Mesodermal cell (in vitro differentiated cells): ENCODE results near the gene TCERG1L.
"Not testable (repeated sequence)": the region's sequence is repeated elsewhere in the genome, so short reads cannot be mapped to it uniquely, and the experiment has no call there.

Experiments
- H3K27ac ChIP-seq: 2 replicates; pipeline ENCODE4 v1.7.0; 2013; ENCODE audit warnings: mild to moderate bottlenecking, low read depth, low read length, moderate library complexity; ENCODE audit not compliant: severe bottlenecking
- H3K36me3 ChIP-seq: 2 replicates; pipeline ENCODE4 v1.7.1; 2013; ENCODE audit warnings: mild to moderate bottlenecking, low read length, moderate library complexity; ENCODE audit not compliant: control insufficient read depth, insufficient read depth
- H3K4me1 ChIP-seq: one replicate; pipeline ENCODE4 v1.7.1; 2013; ENCODE audit warnings: mild to moderate bottlenecking, low read length; ENCODE audit not compliant: insufficient read depth, control insufficient read depth, poor library complexity, severe bottlenecking
- H3K4me3 ChIP-seq: 2 replicates; pipeline ENCODE4 v1.7.0; 2013; ENCODE audit warnings: low read length, control low read depth, mild to moderate bottlenecking; ENCODE audit not compliant: insufficient read depth, poor library complexity, severe bottlenecking; ENCODE audit errors: extremely low read depth
- H3K9me3 ChIP-seq: 2 replicates; pipeline ENCODE4 v1.7.1; 2013; ENCODE audit warnings: mild to moderate bottlenecking, low read length, moderate library complexity; ENCODE audit not compliant: control insufficient read depth
- WGBS, 2 experiments: methylation state at CpG; one replicate each; pipeline ENCODE4 v1.1.5; 2013; ENCODE audit warnings: missing lambda C conversion rate in 2 of 2; ENCODE audit not compliant: insufficient coverage in 2 of 2; 5-methylcytosine and 5-hydroxymethylcytosine counted together

TCERG1L gene

GRCh38 chr10:131142517-131143380, 168.8 kb downstream of the TCERG1L start:
- Histone ChIP-seq H3K36me3 (no peaks in the 10 kb centered on the region), H3K27ac (no peak overlapping the region), H3K4me3 (no peak overlapping the region), H3K9me3 (no peaks in the 10 kb centered on the region), H3K4me1 (no peaks in the 10 kb centered on the region)
- 87 to 89% methylated on average over 11 to 13 of the region's 18 CpGs for WGBS, 2 experiments

GRCh38 chr10:131141645-131142516, 169.6 kb downstream of the TCERG1L start:
- Histone ChIP-seq H3K4me3 (no peak overlapping the region), H3K9me3 (no peaks in the 10 kb centered on the region), H3K4me1 (no peaks in the 10 kb centered on the region), H3K27ac (no peak overlapping the region), H3K36me3 (no peaks in the 10 kb centered on the region)
- 83 to 85% methylated on average over 8 to 10 of the region's 15 CpGs for WGBS, 2 experiments

- Histone ChIP-seq H3K4me1 (no peaks in the 10 kb centered on the region), H3K36me3 (no peaks in the 10 kb centered on the region), H3K27ac (no peak overlapping the region), H3K4me3 (no peak overlapping the region), H3K9me3 (no peaks in the 10 kb centered on the region)
- 89 to 92% methylated on average over 4 to 7 of the region's 7 CpGs for WGBS, 2 experiments
These were observed 170.3 kb downstream of the TCERG1L start for GRCh38 chr10:131141207-131141606.

- Histone ChIP-seq H3K4me3 (no peak overlapping the region), H3K36me3 (no peaks in the 10 kb centered on the region), H3K4me1 (no peaks in the 10 kb centered on the region), H3K9me3 (no peaks in the 10 kb centered on the region), H3K27ac (no peak overlapping the region)
- 86 to 88% methylated on average over 7 of the region's 9 CpGs for WGBS, 2 experiments
These were observed 170.9 kb downstream of the TCERG1L start for GRCh38 chr10:131140606-131141005.

GRCh38 chr10:131137223-131137622, 174.3 kb downstream of the TCERG1L start:
- H3K27ac ChIP-seq: no peak overlapping the region
- no peaks in the 10 kb centered on the region for H3K4me1 ChIP-seq
- H3K9me3 ChIP-seq: no peaks in the 10 kb centered on the region
- no peak overlapping the region for H3K4me3 ChIP-seq
- 65 to 77% methylated on average over 12 to 13 of the region's 17 CpGs for WGBS, 2 experiments
- H3K36me3 ChIP-seq: no peaks in the 10 kb centered on the region

- WGBS, 2 experiments: 89 to 92% methylated on average over 10 to 12 of the region's 12 CpGs
- not testable (repeated sequence) for H3K27ac ChIP-seq, H3K4me1 ChIP-seq, H3K9me3 ChIP-seq, H3K4me3 ChIP-seq, H3K36me3 ChIP-seq
These were observed 175.2 kb downstream of the TCERG1L start for GRCh38 chr10:131136336-131136735.

GRCh38 chr10:131135716-131136115, 175.8 kb downstream of the TCERG1L start:
- no peak overlapping the region for H3K27ac ChIP-seq
- WGBS, 2 experiments: 90 to 93% methylated on average over 8 to 10 of the region's 12 CpGs
- no peak overlapping the region for H3K4me3 ChIP-seq
- H3K9me3 ChIP-seq: no peaks in the 10 kb centered on the region
- H3K36me3 ChIP-seq: no peaks in the 10 kb centered on the region
- no peaks in the 10 kb centered on the region for H3K4me1 ChIP-seq

- Histone ChIP-seq H3K27ac (no peak overlapping the region), H3K4me1 (no peaks in the 10 kb centered on the region), H3K36me3 (no peaks in the 10 kb centered on the region), H3K4me3 (no peak overlapping the region), H3K9me3 (no peaks in the 10 kb centered on the region)
- 74 to 95% methylated on average over 4 to 7 of the region's 7 CpGs for WGBS, 2 experiments
These were observed 176.9 kb downstream of the TCERG1L start for GRCh38 chr10:131134651-131135050.

GRCh38 chr10:131134001-131134576, 177.4 kb downstream of the TCERG1L start:
- Histone ChIP-seq H3K27ac (no peak overlapping the region), H3K4me3 (no peak overlapping the region), H3K9me3 (no peaks in the 10 kb centered on the region), H3K36me3 (no peaks in the 10 kb centered on the region), H3K4me1 (no peaks in the 10 kb centered on the region)
- WGBS, 2 experiments: 85 to 94% methylated on average over 4 of the region's 7 CpGs

GRCh38 chr10:131132681-131133080, 178.8 kb downstream of the TCERG1L start:
- Histone ChIP-seq H3K27ac (no peak overlapping the region), H3K36me3 (no peaks in the 10 kb centered on the region), H3K9me3 (no peaks in the 10 kb centered on the region), H3K4me1 (peaks cover under 1% of the 10 kb centered on the region), H3K4me3 (no peak overlapping the region)
- 56 to 84% methylated on average over 3 to 4 of the region's 8 CpGs for WGBS, 2 experiments
